ENCODE results near the gene TACC3.

TACC3 gene

GRCh38 chr4:1746919-1747602 lies 25.7 kb downstream of the TACC3 start:
- no peak for DNase-seq (ENCODE audit: low read depth in 2 of 2)

- no peak for DNase-seq (ENCODE audit: low read depth in 2 of 2)
These were observed 26.3 kb downstream of the TACC3 start for GRCh38 chr4:1747603-1747967.

- peak; percentile 63 to 78 for DNase-seq (ENCODE audit: low read depth in 2 of 2)
These were observed 27.2 kb downstream of the TACC3 start for GRCh38 chr4:1748465-1748995.

- no peak for DNase-seq (ENCODE audit: low read depth in 2 of 2)
These were observed 28.0 kb downstream of the TACC3 start for GRCh38 chr4:1749370-1749769.

- DNase-seq (ENCODE audit: low read depth in 2 of 2) = no peak
These were observed 28.5 kb downstream of the TACC3 start for GRCh38 chr4:1749826-1750225.

- no peak for DNase-seq (ENCODE audit: low read depth in 2 of 2)
These were observed 29.2 kb downstream of the TACC3 start for GRCh38 chr4:1750381-1751154.

GRCh38 chr4:1751155-1751918 lies 30.0 kb downstream of the TACC3 start:
- no peak for DNase-seq (ENCODE audit: low read depth in 2 of 2)

GRCh38 chr4:1751919-1752283 lies 30.6 kb downstream of the TACC3 start:
- no peak for DNase-seq (ENCODE audit: low read depth in 2 of 2)

GRCh38 chr4:1752284-1753041 lies 31.1 kb downstream of the TACC3 start:
- DNase-seq (ENCODE audit: low read depth in 2 of 2) = no peak

- no peak for DNase-seq (ENCODE audit: low read depth in 2 of 2)
These were observed 32.0 kb downstream of the TACC3 start for GRCh38 chr4:1753294-1753696.

- DNase-seq (ENCODE audit: low read depth in 2 of 2) = no peak
These were observed 32.5 kb downstream of the TACC3 start for GRCh38 chr4:1753697-1754311.

- no peak for DNase-seq (ENCODE audit: low read depth in 2 of 2)
These were observed 33.0 kb downstream of the TACC3 start for GRCh38 chr4:1754336-1754735.

GRCh38 chr4:1755297-1755696 lies 34.0 kb downstream of the TACC3 start:
- DNase-seq (ENCODE audit: low read depth in 2 of 2) = no peak

- DNase-seq (ENCODE audit: low read depth in 2 of 2) = no peak
These were observed 34.8 kb downstream of the TACC3 start for GRCh38 chr4:1756079-1756478.

- no peak for DNase-seq (ENCODE audit: low read depth in 2 of 2)
These were observed 35.8 kb downstream of the TACC3 start for GRCh38 chr4:1756893-1757779.

- no peak for DNase-seq (ENCODE audit: low read depth in 2 of 2)
These were observed 36.5 kb downstream of the TACC3 start for GRCh38 chr4:1757836-1758235.

- no peak for DNase-seq (ENCODE audit: low read depth in 2 of 2)
These were observed 37.2 kb downstream of the TACC3 start for GRCh38 chr4:1758306-1759121.

GRCh38 chr4:1759170-1759817 lies 38.0 kb downstream of the TACC3 start:
- DNase-seq (ENCODE audit: low read depth in 2 of 2) = no peak

GRCh38 chr4:1759818-1760223 lies 38.5 kb downstream of the TACC3 start:
- DNase-seq (ENCODE audit: low read depth in 2 of 2) = no peak
